TTC549 (cell line): ENCODE measurements around the gene PPP3R1.

Experiments
- FAIRE-seq: peaks from 2 replicates; lab custom pipeline; 2012; peaks lifted over from hg19 to GRCh38; lab: Jason Lieb, UNC

Gene PPP3R1

GRCh38 chr2:68135448-68136320, 116.6 kb downstream of the PPP3R1 start:
- FAIRE-seq = no peak

DNA sequence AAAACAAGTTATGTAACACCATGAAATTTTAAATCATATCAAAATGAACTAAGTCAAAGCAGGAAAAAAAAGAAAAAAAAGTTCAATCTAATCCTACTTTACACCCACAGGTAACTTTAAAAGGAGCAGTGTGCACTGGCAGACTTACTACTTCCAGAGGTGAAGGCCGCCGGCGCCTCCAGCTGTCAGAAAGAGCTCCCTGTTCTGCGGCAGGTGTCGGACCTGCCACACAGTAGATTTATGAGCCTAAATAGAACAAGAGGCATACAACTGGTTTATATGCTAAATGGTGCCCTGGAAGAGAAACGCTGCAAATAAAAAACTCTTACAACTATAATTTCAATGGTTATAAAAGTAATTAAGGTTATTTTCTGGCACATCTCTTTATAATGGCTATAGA, 117.8 kb downstream of the PPP3R1 start:
- no peak for FAIRE-seq

GRCh38 chr2:68134120-68134519, 118.2 kb downstream of the PPP3R1 start:
- FAIRE-seq = no peak
